K562 (cell line): ENCODE measurements around the gene POLD1. TPM values are rescaled to one million over a fixed set of nuclear protein-coding genes. Genes with fewer than 3 reads are reported as not detected.
A peak's percentile ranks its signal among the peaks of the same experiment; 100 is the strongest.

Source experiments
- DMBX1 ChIP-seq: fragments of 250-450 bp; sonication (Bioruptor Pico); IDR thresholded peaks from 2 replicates; pipeline ENCODE4 v1.8.0; 2022; ENCODE audit warnings: inconsistent platforms, mild to moderate bottlenecking, moderate library complexity, borderline replicate concordance
- FOXM1 ChIP-seq, 2 experiments: fragments of 450-650 bp in 1 of 2; sonication (generic) in 1 of 2; formaldehyde crosslinking in 1 of 2; IDR thresholded peaks; 2 replicates each; pipeline versions ENCODE4 v1.6.1 to v1.9.0; 2017 to 2022; ENCODE audit warnings: low read depth in 2 of 2, mild to moderate bottlenecking in 2 of 2, missing genetic modification reagents in 1 of 2, moderate library complexity in 1 of 2
- MECOM ChIP-seq: fragments of 250-450 bp; sonication (Bioruptor Pico); IDR thresholded peaks from 2 replicates; pipeline ENCODE4 v1.8.0; 2022; ENCODE audit warnings: inconsistent platforms
- MGA ChIP-seq: fragments of 450-650 bp; IDR thresholded peaks from 2 replicates; pipeline ENCODE4 v1.6.1; 2016; ENCODE audit warnings: mild to moderate bottlenecking, moderate library complexity
- ZNF318 ChIP-seq, 2 experiments: fragments of 450-650 bp; IDR thresholded peaks; 2 replicates each; pipeline ENCODE4 v1.6.1; 2016; ENCODE audit warnings: mild to moderate bottlenecking in 2 of 2, borderline replicate concordance in 1 of 2, low read depth in 1 of 2, moderate library complexity in 1 of 2
- polyA plus RNA-seq, 8 experiments: library from polyadenylated mRNA; depleted of rRNA in 4 of 8; stranded (reverse) in 5 of 8; unstranded in 3 of 8; fragments of >200 nt; fragmentation: Nextera tagmentation in 2 of 8; fragmentation: Illumina TruSeq in 1 of 8; extraction: Ambion mirVana in 2 of 8; extraction: Trizol in 1 of 8; gene quantifications; 2 replicates each; pipeline versions ENCODE4 v1.2.1 to v1.2.3, GENCODE V29; 2011 to 2014; ENCODE audit warnings: inconsistent platforms in 1 of 8, missing spikeins in 1 of 8
- total RNA-seq, 7 experiments: library from RNA; depleted of rRNA in 6 of 7; stranded (reverse); fragments of >200 nt in 6 of 7; fragmentation: Illumina TruSeq in 2 of 7; extraction: Trizol in 2 of 7; gene quantifications; 2 replicates each; pipeline versions ENCODE4 v1.2.1 to v1.2.3, GENCODE V29; 2011 to 2021; ENCODE audit warnings: low replicate concordance in 1 of 7

Gene POLD1
- total and polyA plus RNA-seq, 9 of the 15 experiments (the other 6 are each of a cell fraction or from before 2014, with no cell fraction given), result 1.3 to 312 (median 47.8) TPM

DNA sequence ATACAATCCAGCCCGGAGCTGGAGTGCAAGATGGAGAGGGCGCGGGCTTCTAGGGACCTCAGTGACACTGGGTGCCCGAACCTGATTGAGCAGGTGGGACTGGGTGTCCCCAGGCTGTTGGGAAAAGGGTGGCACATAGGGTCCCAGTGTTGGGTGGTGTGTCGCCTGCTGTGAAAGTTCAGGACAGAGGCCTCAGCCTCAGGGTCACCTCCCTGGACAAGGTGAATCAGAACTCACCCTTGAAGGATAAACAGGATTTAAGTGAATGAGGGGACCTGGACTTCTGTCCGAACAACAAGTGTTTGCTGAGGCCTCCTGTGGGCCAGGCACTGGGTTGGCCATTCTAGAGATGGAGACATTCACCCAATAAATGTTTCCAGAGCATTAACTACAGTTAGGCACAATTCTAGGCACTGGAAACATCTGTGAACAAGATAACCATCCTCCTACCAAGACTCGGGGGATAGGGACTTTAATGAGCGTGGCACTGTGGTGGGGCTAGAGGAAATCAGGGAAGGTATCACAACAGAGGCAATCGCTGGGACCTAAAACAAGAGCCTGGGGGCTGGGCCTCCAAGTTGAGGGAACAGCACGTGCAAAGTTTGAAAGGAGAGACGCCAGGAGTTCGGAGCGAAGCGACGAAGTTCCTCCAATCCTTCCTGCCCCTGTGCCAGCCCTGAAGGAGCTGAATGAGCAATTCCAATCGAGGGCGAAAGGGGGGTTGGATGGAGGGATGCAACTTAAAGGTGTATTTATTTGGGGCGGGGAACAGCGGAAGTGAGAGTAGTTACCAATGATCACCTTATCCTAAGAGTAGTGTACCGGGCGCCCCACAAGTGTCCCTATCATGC, 921 bp upstream of the POLD1 start (continued):
- TF ChIP-seq ZNF318 (IDR thresholded peaks at IDR 0.05; ENCODE audit: borderline replicate concordance in 1 of 2, low read depth in 1 of 2) (no peak), MECOM (CRISPR knock-in tag) (no peak), FOXM1 (IDR thresholded peaks at IDR 0.05; ENCODE audit: low read depth) (no peak), FOXM1 (CRISPR knock-in tag; IDR thresholded peaks at IDR 0.05; ENCODE audit: low read depth) (0 out of 2 replicates have a peak, but pooled peaks have one; percentile 11), MGA (peak; percentile 88), DMBX1 (CRISPR knock-in tag) (peak; percentile 67; the same call in 1 of the 2 replicates)
